Cardiac muscle cell (in vitro differentiated cells and primary cell): ENCODE results near the gene TMEM123. TPM values are rescaled to one million over a fixed set of nuclear protein-coding genes. Genes with fewer than 3 reads are reported as not detected.

Source experiments
- DNase-seq, 2 donors: peaks; one replicate each; pipeline versions ENCODE4 v3.0.0 to v3.0.0-alpha.2; 2010 to 2017; ENCODE audit warnings: low read depth in 1 of 2, low spot score in 1 of 2
- H3K27ac ChIP-seq: fragments of 200-600 bp; sonication (generic); 2 replicates; pipeline ENCODE4 v1.5.1; 2016
- H3K27me3 ChIP-seq: fragments of 200-600 bp; sonication (generic); 2 replicates; pipeline ENCODE4 v1.6.0; 2016; ENCODE audit warnings: control low read depth
- H3K36me3 ChIP-seq: fragments of 200-600 bp; sonication (generic); 2 replicates; pipeline ENCODE4 v1.5.1; 2016; ENCODE audit warnings: control low read depth
- H3K4me1 ChIP-seq: fragments of 200-600 bp; sonication (generic); 2 replicates; pipeline ENCODE4 v1.8.1; 2017; ENCODE audit warnings: low read depth, mild to moderate bottlenecking, mixed run types
- H3K4me3 ChIP-seq: fragments of 200-600 bp; sonication (generic); 2 replicates; pipeline ENCODE4 v1.5.1; 2016; ENCODE audit warnings: mild to moderate bottlenecking
- H3K9me3 ChIP-seq: fragments of 200-600 bp; sonication (generic); 2 replicates; pipeline ENCODE4 v1.5.1; 2017; ENCODE audit warnings: low read depth, mild to moderate bottlenecking, control low read depth
- CTCF ChIP-seq: IDR thresholded peaks from 2 replicates; pipeline ENCODE4 v1.5.1; 2012; ENCODE audit warnings: low read depth, mild to moderate bottlenecking, low read length
- polyA plus RNA-seq: library from polyadenylated mRNA; unstranded; fragments of >200 nt; fragmentation: Nextera tagmentation; extraction: Ambion mirVana; gene quantifications from 2 replicates; pipeline ENCODE4 v1.2.1, GENCODE V29; 2016
- total RNA-seq: library from RNA; depleted of rRNA; stranded (reverse); fragments of >200 nt; gene quantifications from 2 replicates; pipeline ENCODE4 v1.2.3, GENCODE V29; 2016

Gene TMEM123
- total and polyA plus RNA-seq, 2 experiments from 2014 or later, result 86.3 to 92.6 TPM

DNA sequence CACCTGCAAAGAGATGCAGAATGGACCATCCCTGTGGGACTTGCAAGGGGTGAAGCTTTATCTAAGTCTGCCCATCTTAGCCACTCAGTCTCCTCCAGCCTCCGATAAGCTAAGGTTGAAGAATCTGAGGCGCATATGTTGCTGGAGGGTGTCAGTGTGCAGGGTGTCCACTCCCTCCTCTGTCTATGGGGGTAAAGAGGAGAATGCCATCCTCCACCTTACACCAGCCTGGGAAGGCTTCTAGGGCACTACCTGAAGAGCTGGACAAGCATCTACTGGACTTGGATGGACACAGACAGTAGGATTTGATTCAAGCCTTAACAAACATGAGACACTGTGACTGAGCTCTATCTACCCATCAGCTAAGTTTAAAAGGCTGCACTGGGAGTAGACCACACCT, 46.5 kb downstream of the TMEM123 start:
- no peak overlapping the region for H3K4me3 ChIP-seq
- no peak for TF ChIP-seq CTCF
- peaks cover 8% of the 10 kb centered on the region for H3K36me3 ChIP-seq
- DNase-seq, result no peak
- H3K4me1 ChIP-seq, result peaks cover 8% of the 10 kb centered on the region
- no peaks in the 10 kb centered on the region for H3K9me3 ChIP-seq
- H3K27ac ChIP-seq, result no peak overlapping the region
- H3K27me3 ChIP-seq, result no peaks in the 10 kb centered on the region

GRCh38 chr11:102405501-102405900, 47.1 kb downstream of the TMEM123 start:
- DNase-seq, result no peak
- Histone ChIP-seq H3K4me1 (peaks cover 6% of the 10 kb centered on the region), H3K27ac (no peak overlapping the region), H3K36me3 (peaks cover 14% of the 10 kb centered on the region), H3K4me3 (no peak overlapping the region), H3K27me3 (no peaks in the 10 kb centered on the region), H3K9me3 (no peaks in the 10 kb centered on the region)
- TF ChIP-seq CTCF, result no peak

DNA sequence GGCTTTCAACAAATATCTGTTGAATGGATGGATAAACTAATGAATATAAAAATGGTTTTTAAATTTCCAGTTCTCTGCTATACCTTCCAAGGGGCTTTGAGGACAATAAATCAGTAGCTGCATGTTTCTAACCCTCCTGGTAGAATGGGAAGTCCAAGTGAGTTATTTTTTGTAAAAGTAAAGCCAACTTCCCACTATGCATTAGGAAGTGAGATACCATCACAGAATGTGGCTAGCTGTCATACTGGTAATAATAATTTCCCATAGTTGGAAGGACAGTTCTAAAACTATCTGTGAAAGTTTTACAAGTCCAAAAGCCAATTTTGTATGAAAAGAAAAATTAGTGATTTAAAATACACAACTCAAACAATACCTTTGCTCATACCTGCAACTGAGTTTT, 50.0 kb downstream of the TMEM123 start:
- peaks cover 24% of the 10 kb centered on the region for H3K36me3 ChIP-seq
- TF ChIP-seq CTCF, result no peak
- no peaks in the 10 kb centered on the region for H3K4me1 ChIP-seq
- no peak overlapping the region for H3K27ac ChIP-seq
- no peaks in the 10 kb centered on the region for H3K9me3 ChIP-seq
- no peak overlapping the region for H3K4me3 ChIP-seq
- no peak for DNase-seq
- no peaks in the 10 kb centered on the region for H3K27me3 ChIP-seq

- Histone ChIP-seq H3K27ac (no peak overlapping the region), H3K4me3 (no peak overlapping the region), H3K27me3 (no peaks in the 10 kb centered on the region), H3K36me3 (peaks cover 24% of the 10 kb centered on the region), H3K9me3 (no peaks in the 10 kb centered on the region), H3K4me1 (peaks cover 2% of the 10 kb centered on the region)
- no peak for TF ChIP-seq CTCF
- DNase-seq, result no peak
These were observed 50.7 kb downstream of the TMEM123 start for GRCh38 chr11:102401905-102402304.

DNA sequence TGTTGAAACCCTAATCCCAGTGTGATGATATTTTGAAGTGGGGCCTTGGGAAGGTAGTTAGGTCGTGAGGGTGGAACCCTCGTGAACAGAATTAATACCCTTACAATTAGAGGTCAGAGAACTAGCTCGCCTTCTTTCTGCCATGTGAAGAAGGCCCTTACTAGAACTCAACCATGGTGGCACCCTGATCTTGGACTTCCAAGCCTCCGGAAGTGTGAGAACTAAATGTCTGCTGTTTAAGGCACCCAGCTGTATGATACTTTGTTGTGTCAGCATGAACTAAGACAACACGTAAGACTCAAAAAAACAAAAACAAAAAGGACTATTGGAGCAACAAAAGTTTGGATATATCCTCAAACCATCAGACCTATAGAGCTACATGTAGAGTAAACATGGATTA, 52.0 kb downstream of the TMEM123 start:
- Histone ChIP-seq H3K27me3 (no peaks in the 10 kb centered on the region), H3K9me3 (no peaks in the 10 kb centered on the region), H3K27ac (no peak overlapping the region), H3K4me1 (peaks cover 3% of the 10 kb centered on the region), H3K36me3 (peaks cover 24% of the 10 kb centered on the region), H3K4me3 (no peak overlapping the region)
- TF ChIP-seq CTCF, result no peak
- no peak for DNase-seq

GRCh38 chr11:102399189-102399588, 53.4 kb downstream of the TMEM123 start:
- Histone ChIP-seq H3K36me3 (peaks cover 24% of the 10 kb centered on the region), H3K27ac (no peak overlapping the region), H3K27me3 (no peaks in the 10 kb centered on the region), H3K9me3 (no peaks in the 10 kb centered on the region), H3K4me1 (peaks cover 3% of the 10 kb centered on the region), H3K4me3 (no peak overlapping the region)
- TF ChIP-seq CTCF, result no peak
- DNase-seq, result no peak
